GM23248 (cell line): ENCODE results near the gene TAF1L. TPM values are rescaled to one million over a fixed set of nuclear protein-coding genes. Genes with fewer than 3 reads are reported as not detected.

ENCODE experiments used
- DNase-seq: peaks from one replicate; pipeline ENCODE4 v3.0.0-alpha.2; 2015
- H2AFZ ChIP-seq: fragments of 200-600 bp; sonication (generic); 2 replicates; pipeline ENCODE4 v1.6.1; 2016; ENCODE audit warnings: antibody characterized with exemption
- H3F3A ChIP-seq: fragments of 200-600 bp; sonication (generic); 2 replicates; pipeline ENCODE4 v1.6.1; 2016; ENCODE audit warnings: mild to moderate bottlenecking, antibody characterized with exemption, mixed run types; ENCODE audit not compliant: insufficient read depth
- H3K27ac ChIP-seq: fragments of 200-600 bp; sonication (generic); 2 replicates; pipeline ENCODE4 v1.5.1; 2016; ENCODE audit warnings: mild to moderate bottlenecking
- H3K27me3 ChIP-seq: fragments of 200-600 bp; sonication (generic); replicated peaks from 2 replicates; pipeline ENCODE4 v1.6.1; 2016; ENCODE audit warnings: mild to moderate bottlenecking; ENCODE audit not compliant: insufficient read depth
- H3K36me3 ChIP-seq: fragments of 200-600 bp; sonication (generic); 2 replicates; pipeline ENCODE4 v1.6.1; 2016; ENCODE audit warnings: low read depth, mild to moderate bottlenecking
- H3K4me1 ChIP-seq: fragments of 200-600 bp; sonication (generic); 2 replicates; pipeline ENCODE4 v1.6.1; 2016; ENCODE audit warnings: mild to moderate bottlenecking; ENCODE audit not compliant: insufficient read depth
- H3K4me2 ChIP-seq: fragments of 200-600 bp; sonication (generic); one replicate; pipeline ENCODE4 v1.6.1; 2016; ENCODE audit warnings: mild to moderate bottlenecking; ENCODE audit not compliant: unreplicated experiment
- H3K4me3 ChIP-seq: fragments of 200-600 bp; sonication (generic); 2 replicates; pipeline ENCODE4 v1.5.1; 2016; ENCODE audit warnings: mild to moderate bottlenecking
- H3K79me2 ChIP-seq: fragments of 200-600 bp; sonication (generic); 2 replicates; pipeline ENCODE4 v1.6.1; 2016; ENCODE audit warnings: mild to moderate bottlenecking; ENCODE audit not compliant: insufficient read depth
- H3K9ac ChIP-seq: fragments of 200-600 bp; sonication (generic); 2 replicates; pipeline ENCODE4 v1.6.1; 2016; ENCODE audit warnings: mild to moderate bottlenecking
- H3K9me2 ChIP-seq: fragments of 200-600 bp; sonication (generic); 2 replicates; pipeline ENCODE4 v1.6.1; 2016; ENCODE audit warnings: mixed run types, mild to moderate bottlenecking, moderate library complexity; ENCODE audit not compliant: insufficient read depth
- H3K9me3 ChIP-seq: fragments of 200-600 bp; sonication (generic); one replicate; pipeline ENCODE4 v1.6.1; 2017; ENCODE audit warnings: low read depth
- H4K20me1 ChIP-seq: fragments of 200-600 bp; sonication (generic); 2 replicates; pipeline ENCODE4 v1.6.0; 2016; ENCODE audit not compliant: insufficient read depth
- EZH2 ChIP-seq: fragments of 200-600 bp; sonication (generic); IDR thresholded peaks from 2 replicates; pipeline ENCODE4 v1.6.1; 2018; ENCODE audit warnings: antibody characterized with exemption, mild to moderate bottlenecking; ENCODE audit not compliant: insufficient read depth, poor library complexity, severe bottlenecking
- EZH2phosphoT487 ChIP-seq: fragments of 200-600 bp; sonication (generic); IDR thresholded peaks from 2 replicates; pipeline ENCODE4 v1.6.1; 2018; ENCODE audit warnings: antibody characterized with exemption, moderate library complexity, mild to moderate bottlenecking, low read depth; ENCODE audit not compliant: insufficient read depth
- WGBS, 2 experiments: methylation state at CpG; one replicate each; pipeline ENCODE4 v1.1.6; 2015 to 2017; ENCODE audit warnings: low lambda C conversion rate in 2 of 2, low coverage in 1 of 2; ENCODE audit errors: missing lambda C conversion rate in 2 of 2; 5-methylcytosine and 5-hydroxymethylcytosine counted together
- in situ Hi-C: fragments of 300-500 bp; cut with MboI; formaldehyde crosslinking; loops from 2 replicates; pipeline ENCODE4 v1.15.0; 2020
- polyA plus RNA-seq: library from polyadenylated mRNA; unstranded; fragments of >200 nt; fragmentation: Nextera tagmentation; extraction: Ambion mirVana; gene quantifications from 2 replicates; pipeline ENCODE4 v1.2.1, GENCODE V29; 2016
- total RNA-seq: library from RNA; depleted of rRNA; stranded (reverse); fragments of >200 nt; shearing (Covaris generic); gene quantifications from 2 replicates; pipeline ENCODE4 v1.2.3, GENCODE V29; 2014

TAF1L gene
- total and polyA plus RNA-seq, 2 experiments from 2014 or later = not detected

GRCh38 chr9:32631991-32632390 is 3.5 kb downstream of the TAF1L start:
- H4K20me1 ChIP-seq = no peaks in the 10 kb centered on the region
- H3F3A ChIP-seq = no peaks in the 10 kb centered on the region
- no peaks in the 10 kb centered on the region for H3K9me2 ChIP-seq
- no peaks in the 10 kb centered on the region for H3K9me3 ChIP-seq
- no peak overlapping the region for H3K9ac ChIP-seq
- no peaks in the 10 kb centered on the region for H3K4me1 ChIP-seq
- no peak for DNase-seq
- H3K36me3 ChIP-seq = no peaks in the 10 kb centered on the region
- 47 to 53% methylated on average over 9 of the region's 9 CpGs for WGBS, 2 experiments
- no peak overlapping the region for H2AFZ ChIP-seq
- H3K4me3 ChIP-seq = no peak overlapping the region
- no peak overlapping the region for H3K4me2 ChIP-seq
- no peaks in the 10 kb centered on the region for H3K27me3 ChIP-seq
- no peak for TF ChIP-seq EZH2
- TF ChIP-seq EZH2phosphoT487 = no peak
- in situ Hi-C loops = no loop called here
- no peaks in the 10 kb centered on the region for H3K79me2 ChIP-seq
- no peak overlapping the region for H3K27ac ChIP-seq

DNA sequence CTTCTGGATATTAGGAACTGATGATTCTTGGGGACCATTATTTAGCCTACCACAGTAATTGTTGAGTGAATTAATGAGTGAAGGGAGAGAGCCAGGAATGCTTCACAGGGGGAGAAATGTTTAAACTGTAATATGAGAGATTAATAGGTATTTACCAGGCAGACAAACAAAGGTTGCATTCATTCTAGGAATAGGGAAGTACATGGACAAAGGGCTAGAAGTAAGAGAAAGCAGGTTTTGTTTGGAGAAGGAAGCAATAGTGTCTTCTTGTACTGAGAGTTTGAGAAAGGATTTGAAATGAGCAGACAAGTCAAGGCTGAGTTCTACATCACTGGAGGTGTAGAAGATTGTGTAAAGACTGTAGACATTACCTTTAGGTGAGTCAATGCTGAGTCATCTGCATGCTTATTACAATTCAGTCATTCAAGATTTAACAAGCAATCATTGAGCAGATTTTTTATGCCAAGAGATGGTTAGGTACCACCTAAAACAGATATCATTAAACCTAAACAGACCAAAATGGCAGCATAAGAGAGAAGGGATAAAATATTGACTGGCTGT is 8.0 kb downstream of the TAF1L start:
- H3F3A ChIP-seq = no peaks in the 10 kb centered on the region
- H2AFZ ChIP-seq = no peak overlapping the region
- H3K9me3 ChIP-seq = no peaks in the 10 kb centered on the region
- no peak for DNase-seq
- H3K79me2 ChIP-seq = no peaks in the 10 kb centered on the region
- in situ Hi-C loops = no loop called here
- no peaks in the 10 kb centered on the region for H3K4me1 ChIP-seq
- H3K4me2 ChIP-seq = no peak overlapping the region
- H4K20me1 ChIP-seq = no peaks in the 10 kb centered on the region
- no peak overlapping the region for H3K9ac ChIP-seq
- no peak overlapping the region for H3K4me3 ChIP-seq
- no peak overlapping the region for H3K27ac ChIP-seq
- H3K36me3 ChIP-seq = no peaks in the 10 kb centered on the region
- H3K9me2 ChIP-seq = no peaks in the 10 kb centered on the region
- TF ChIP-seq EZH2phosphoT487 (no peak), EZH2 (no peak)
- H3K27me3 ChIP-seq = 0 out of 2 replicates have a peak, but pooled peaks cover 3% of the 10 kb centered on the region

DNA sequence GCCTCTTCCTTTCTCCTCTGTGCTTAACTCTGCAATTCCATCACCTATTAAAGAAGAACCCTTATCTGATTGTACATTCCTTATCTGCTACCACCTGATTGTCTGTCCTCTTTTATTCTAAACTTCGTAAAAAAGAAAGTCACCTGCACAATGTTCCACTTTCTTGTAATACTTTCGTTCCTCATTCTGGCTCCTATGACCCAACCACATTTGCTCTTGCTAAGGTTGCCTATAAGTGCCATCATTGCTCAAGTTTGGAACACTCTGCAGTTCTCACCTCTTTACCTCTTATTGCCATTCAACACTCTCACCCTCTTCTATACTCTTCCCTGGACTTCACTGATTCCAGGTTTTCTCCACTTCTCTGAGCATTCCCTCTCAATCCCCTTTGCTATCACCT is 10.1 kb downstream of the TAF1L start:
- in situ Hi-C loops = no loop called here

DNA sequence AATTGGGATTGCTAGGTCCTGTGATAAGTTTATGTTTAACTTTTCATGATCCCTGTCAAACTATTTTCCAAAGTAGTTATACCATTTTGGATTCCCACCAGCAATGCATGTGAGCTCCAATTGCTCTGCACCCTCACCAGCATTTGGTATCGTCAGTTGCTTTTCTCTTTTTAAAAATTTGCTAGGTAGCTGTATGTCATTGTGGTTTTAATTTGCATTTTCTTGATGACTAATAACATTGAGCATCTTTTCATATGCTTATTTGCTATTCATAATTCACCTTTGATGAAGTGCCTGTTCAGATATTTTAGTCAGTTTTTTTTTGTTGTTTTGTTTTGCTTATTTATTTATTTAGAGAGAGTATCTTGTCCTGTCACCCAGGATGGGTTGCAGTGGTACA is 12.5 kb downstream of the TAF1L start:
- Histone ChIP-seq H3K9me3 (no peaks in the 10 kb centered on the region), H3K4me3 (no peak overlapping the region), H4K20me1 (no peaks in the 10 kb centered on the region), H2AFZ (no peak overlapping the region), H3K4me2 (no peak overlapping the region), H3K79me2 (no peaks in the 10 kb centered on the region), H3K9me2 (no peaks in the 10 kb centered on the region), H3F3A (no peaks in the 10 kb centered on the region), H3K27ac (no peak overlapping the region), H3K36me3 (no peaks in the 10 kb centered on the region), H3K9ac (no peak overlapping the region), H3K4me1 (no peaks in the 10 kb centered on the region), H3K27me3 (0 out of 2 replicates have a peak, but pooled peaks cover 7% of the 10 kb centered on the region)
- TF ChIP-seq EZH2 = no peak
- no peak for TF ChIP-seq EZH2phosphoT487
- in situ Hi-C loops = no loop called here
- no peak for DNase-seq
- 29 to 36% methylated on average over 1 of the region's 1 CpG for WGBS, 2 experiments

More for the DNA sequence above, 10.1 kb downstream of the TAF1L start:
- Histone ChIP-seq H3K4me3 (no peak overlapping the region), H3K36me3 (no peaks in the 10 kb centered on the region), H3K4me1 (no peaks in the 10 kb centered on the region), H3K4me2 (no peak overlapping the region), H3K9me3 (no peaks in the 10 kb centered on the region), H3K9ac (no peak overlapping the region), H3K9me2 (no peaks in the 10 kb centered on the region), H3K79me2 (no peaks in the 10 kb centered on the region), H3F3A (no peaks in the 10 kb centered on the region), H3K27ac (no peak overlapping the region), H2AFZ (no peak overlapping the region), H4K20me1 (no peaks in the 10 kb centered on the region), H3K27me3 (0 out of 2 replicates have a peak, but pooled peaks cover 5% of the 10 kb centered on the region)
- 21 to 26% methylated on average over 2 of the region's 2 CpGs for WGBS, 2 experiments
- TF ChIP-seq EZH2phosphoT487 (no peak), EZH2 (no peak)
- no peak for DNase-seq

GRCh38 chr9:32618261-32618660 is 17.2 kb downstream of the TAF1L start:
- H3K36me3 ChIP-seq = no peaks in the 10 kb centered on the region
- no peak overlapping the region for H3K27ac ChIP-seq
- WGBS, 2 experiments = 24 to 49% methylated on average over 5 of the region's 5 CpGs
- H3K4me2 ChIP-seq = no peak overlapping the region
- no peaks in the 10 kb centered on the region for H3K9me2 ChIP-seq
- no peak overlapping the region for H2AFZ ChIP-seq
- no peaks in the 10 kb centered on the region for H3K4me1 ChIP-seq
- H3K79me2 ChIP-seq = no peaks in the 10 kb centered on the region
- H3K4me3 ChIP-seq = no peak overlapping the region
- peaks cover 6% of the 10 kb centered on the region; the same call in 1 of the 2 replicates for H3K27me3 ChIP-seq
- H4K20me1 ChIP-seq = no peaks in the 10 kb centered on the region
- TF ChIP-seq EZH2 (no peak), EZH2phosphoT487 (no peak)
- no peaks in the 10 kb centered on the region for H3K9me3 ChIP-seq
- no peaks in the 10 kb centered on the region for H3F3A ChIP-seq
- in situ Hi-C loops = no loop called here
- DNase-seq = no peak
- no peak overlapping the region for H3K9ac ChIP-seq
